IMR-90 (cell line): Measurements from ENCODE around the gene SH2D1B. TPM values are rescaled to one million over a fixed set of nuclear protein-coding genes. Genes with fewer than 3 reads are reported as not detected.

Experiments
- ATAC-seq: fragments of 200-7000 bp; cut with Tn5 transposase; 2 replicates; pipeline ENCODE4 v1.9.1; 2020; ENCODE audit warnings: low read depth, mild to moderate bottlenecking, moderate library complexity
- BruUV-seq: library from RNA; stranded (reverse); fragments of 400-500 nt; replicated peaks from 2 replicates; lab custom pipeline; 2021; lab: Mats Ljungman, UMichigan
- CTCF ChIA-PET: fragments of 300-600 bp; formaldehyde crosslinking; extraction: SDS; loops from one replicate; lab custom pipeline; 2021; ENCODE audit warnings: antibody characterized with exemption; lab: Yijun Ruan, JAX
- POLR2A ChIA-PET: fragments of 300-600 bp; sonication (Branson Sonifier 250); formaldehyde crosslinking; loops from one replicate; lab custom pipeline; 2022; ENCODE audit warnings: antibody characterized with exemption; ENCODE audit not compliant: unreplicated experiment; lab: Charles Lee
- DNase-seq: peaks from one replicate; pipeline ENCODE4 v3.0.0; 2013
- H2AFZ ChIP-seq: replicated peaks from 2 replicates; pipeline ENCODE3; 2013; ENCODE audit warnings: low read length, mild to moderate bottlenecking; ENCODE audit not compliant: poor library complexity
- H2AK5ac ChIP-seq: 2 replicates; pipeline ENCODE4 v1.6.1; 2013; ENCODE audit warnings: low read depth, low read length, inconsistent platforms
- H2AK9ac ChIP-seq: replicated peaks from 2 replicates; pipeline ENCODE3; 2013; ENCODE audit warnings: mild to moderate bottlenecking, low read depth, low read length, moderate library complexity; ENCODE audit not compliant: poor library complexity
- H2BK120ac ChIP-seq: 2 replicates; pipeline ENCODE4 v1.6.1; 2013; ENCODE audit warnings: low read depth, low read length, inconsistent platforms
- H2BK15ac ChIP-seq: 3 replicates; pipeline ENCODE4 v1.6.1; 2013; ENCODE audit warnings: low read depth, low read length, inconsistent platforms
- H2BK20ac ChIP-seq: 2 replicates; pipeline ENCODE4 v1.6.1; 2013; ENCODE audit warnings: low read depth, mild to moderate bottlenecking, inconsistent platforms, low read length, moderate library complexity
- H2BK5ac ChIP-seq: 2 replicates; pipeline ENCODE4 v1.6.1; 2013; ENCODE audit warnings: mild to moderate bottlenecking, low read depth, low read length, inconsistent platforms; ENCODE audit not compliant: poor library complexity, severe bottlenecking
- H3K14ac ChIP-seq: replicated peaks from 2 replicates; pipeline ENCODE4 v1.6.1; 2013; ENCODE audit warnings: low read depth, low read length, inconsistent platforms
- H3K18ac ChIP-seq: 2 replicates; pipeline ENCODE4 v1.6.1; 2013; ENCODE audit warnings: low read depth, low read length, control low read depth
- H3K23ac ChIP-seq: 2 replicates; pipeline ENCODE4 v1.6.1; 2013; ENCODE audit warnings: low read depth, low read length, inconsistent platforms
- H3K27ac ChIP-seq: 2 replicates; pipeline ENCODE4 v1.5.1; 2013; ENCODE audit warnings: mild to moderate bottlenecking, control low read depth, low read length; ENCODE audit not compliant: insufficient read depth
- H3K27me3 ChIP-seq: 2 replicates; pipeline ENCODE4 v1.6.1; 2013; ENCODE audit warnings: low read length; ENCODE audit not compliant: control insufficient read depth, insufficient read depth
- H3K36me3 ChIP-seq: 2 replicates; pipeline ENCODE4 v1.6.1; 2013; ENCODE audit warnings: low read length, mixed read lengths; ENCODE audit not compliant: control insufficient read depth, insufficient read depth
- H3K4ac ChIP-seq: 2 replicates; pipeline ENCODE4 v1.6.1; 2013; ENCODE audit warnings: low read depth, low read length, inconsistent platforms
- H3K4me1 ChIP-seq: 2 replicates; pipeline ENCODE4 v1.6.1; 2013; ENCODE audit warnings: low read length, mixed read lengths; ENCODE audit not compliant: control insufficient read depth, insufficient read depth
- H3K4me2 ChIP-seq: 2 replicates; pipeline ENCODE4 v1.6.1; 2013; ENCODE audit warnings: low read depth, mild to moderate bottlenecking, control low read depth, low read length, moderate library complexity
- H3K4me3 ChIP-seq: 2 replicates; pipeline ENCODE4 v1.5.1; 2013; ENCODE audit warnings: low read depth, mild to moderate bottlenecking, control low read depth, low read length, moderate library complexity; ENCODE audit not compliant: insufficient read depth
- H3K56ac ChIP-seq: 2 replicates; pipeline ENCODE4 v1.6.1; 2013; ENCODE audit warnings: low read length, inconsistent platforms; ENCODE audit not compliant: insufficient read depth; ENCODE audit errors: extremely low read depth
- H3K79me1 ChIP-seq, 2 experiments: 2 replicates each; pipeline ENCODE4 v1.6.1; 2013; ENCODE audit warnings: low read length in 2 of 2, inconsistent platforms in 1 of 2, low read depth in 1 of 2
- H3K9ac ChIP-seq: 2 replicates; pipeline ENCODE4 v1.6.1; 2013; ENCODE audit warnings: low read depth, low read length, control low read depth
- H3K9me1 ChIP-seq: 2 replicates; pipeline ENCODE4 v1.6.1; 2013; ENCODE audit warnings: low read length, inconsistent platforms; ENCODE audit not compliant: insufficient read depth
- H3K9me3 ChIP-seq: 2 replicates; pipeline ENCODE4 v1.6.1; 2013; ENCODE audit warnings: low read length; ENCODE audit not compliant: control insufficient read depth, insufficient read depth
- H4K20me1 ChIP-seq: 2 replicates; pipeline ENCODE4 v1.6.1; 2013; ENCODE audit warnings: low read length, inconsistent platforms; ENCODE audit not compliant: insufficient read depth
- H4K5ac ChIP-seq: 2 replicates; pipeline ENCODE4 v1.6.1; 2013; ENCODE audit warnings: mild to moderate bottlenecking, low read depth, low read length, control low read depth
- H4K8ac ChIP-seq, 2 experiments: 2 replicates each; pipeline ENCODE4 v1.6.1; 2013; ENCODE audit warnings: low read depth in 2 of 2, low read length in 2 of 2, control low read depth in 1 of 2, inconsistent platforms in 1 of 2
- H4K91ac ChIP-seq: 2 replicates; pipeline ENCODE4 v1.6.1; 2013; ENCODE audit warnings: low read depth, low read length, inconsistent platforms; ENCODE audit not compliant: insufficient read depth
- BHLHE40 ChIP-seq: fragments of 150-350 bp; IDR thresholded peaks from 2 replicates; pipeline ENCODE4 v1.6.1; 2016; ENCODE audit warnings: mild to moderate bottlenecking, low read depth, low read length
- CHD1 ChIP-seq: IDR thresholded peaks from 2 replicates; pipeline ENCODE4 v1.6.1; 2012; ENCODE audit warnings: low read depth, low read length, improper control_type of control experiment
- RFX5 ChIP-seq: IDR thresholded peaks from 2 replicates; pipeline ENCODE4 v1.8.0; 2012; ENCODE audit warnings: low read depth, mild to moderate bottlenecking, low read length, moderate library complexity
- WGBS, 2 experiments: methylation state at CpG; one replicate each; pipeline versions ENCODE4 v1.1.5 to v1.1.7; 2013; ENCODE audit warnings: missing lambda C conversion rate in 2 of 2; ENCODE audit not compliant: insufficient read length in 1 of 2; ENCODE audit errors: extremely low coverage in 2 of 2; 5-methylcytosine and 5-hydroxymethylcytosine counted together
- dilution Hi-C: fragments of 300-500 bp; cut with HindIII; formaldehyde crosslinking; loops from one replicate; pipeline ENCODE4 v1.14.3; 2018; ENCODE audit warnings: low sequenced_read_pairs; ENCODE audit not compliant: unreplicated experiment
- in situ Hi-C: fragments of 300-500 bp; cut with MboI; formaldehyde crosslinking; loops from 3 replicates; pipeline ENCODE4 v1.14.3; 2019; ENCODE audit warnings: low sequenced_read_pairs, inconsistent platforms, mixed read lengths
- intact Hi-C: fragments of 100-400 bp; cut with micrococcal nuclease; formaldehyde crosslinking; loops from 2 replicates; pipeline ENCODE4 v1.10.0; 2022
- polyA plus RNA-seq, 3 experiments: library from polyadenylated mRNA; depleted of rRNA; stranded (reverse); fragments of >200 nt; gene quantifications; 2 replicates each; pipeline ENCODE4 v1.2.3, GENCODE V29; 2012; ENCODE audit warnings: low replicate concordance in 1 of 3
- total RNA-seq: library from RNA; depleted of rRNA; stranded (reverse); fragments of >200 nt; gene quantifications from 2 replicates; pipeline ENCODE4 v1.2.3, GENCODE V29; 2012; rRNA removed
- TF ChIP-seq, protein P1 (sequence below): conservative IDR thresholded peaks from 2 replicates; pipeline ENCODE4 v1.5.1; 2012; ENCODE audit warnings: mild to moderate bottlenecking, low read depth, low read length, improper control_type of control experiment
- TF ChIP-seq, protein P2 (sequence below): fragments of 150-350 bp; IDR thresholded peaks from 2 replicates; pipeline ENCODE4 v1.6.1; 2017; ENCODE audit warnings: mild to moderate bottlenecking, antibody characterized with exemption, low read length, low read depth

Gene SH2D1B
- total and polyA plus RNA-seq, 2 of the 4 experiments (the other 2 are of a cell fraction): 0.03 to 0.18 TPM

DNA sequence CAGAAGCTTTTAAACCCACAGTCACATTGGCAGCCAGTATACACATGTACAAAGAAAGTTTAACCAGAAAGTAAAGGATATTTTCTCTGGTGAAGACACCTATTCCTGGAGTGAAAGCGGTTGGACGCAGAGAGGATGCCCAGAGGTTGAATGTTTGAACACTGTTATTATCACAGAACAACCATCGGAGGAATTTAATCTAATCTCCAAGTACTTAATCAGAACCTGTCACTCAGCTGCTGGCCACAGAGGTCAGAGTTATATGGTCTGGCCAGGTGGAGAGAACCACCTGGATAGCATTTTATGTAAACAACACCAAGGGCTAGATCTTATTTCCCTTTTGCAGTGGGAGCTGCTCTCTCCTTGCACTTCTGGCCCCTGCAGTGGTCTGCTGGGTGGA lies 64.7 kb downstream of the SH2D1B start:
- ChIA-PET CTCF (no interaction called here), POLR2A (no interaction called here)
- TF ChIP-seq BHLHE40 (no peak), CHD1 (no peak), RFX5 (no peak)
- TF ChIP-seq, protein P1, sequence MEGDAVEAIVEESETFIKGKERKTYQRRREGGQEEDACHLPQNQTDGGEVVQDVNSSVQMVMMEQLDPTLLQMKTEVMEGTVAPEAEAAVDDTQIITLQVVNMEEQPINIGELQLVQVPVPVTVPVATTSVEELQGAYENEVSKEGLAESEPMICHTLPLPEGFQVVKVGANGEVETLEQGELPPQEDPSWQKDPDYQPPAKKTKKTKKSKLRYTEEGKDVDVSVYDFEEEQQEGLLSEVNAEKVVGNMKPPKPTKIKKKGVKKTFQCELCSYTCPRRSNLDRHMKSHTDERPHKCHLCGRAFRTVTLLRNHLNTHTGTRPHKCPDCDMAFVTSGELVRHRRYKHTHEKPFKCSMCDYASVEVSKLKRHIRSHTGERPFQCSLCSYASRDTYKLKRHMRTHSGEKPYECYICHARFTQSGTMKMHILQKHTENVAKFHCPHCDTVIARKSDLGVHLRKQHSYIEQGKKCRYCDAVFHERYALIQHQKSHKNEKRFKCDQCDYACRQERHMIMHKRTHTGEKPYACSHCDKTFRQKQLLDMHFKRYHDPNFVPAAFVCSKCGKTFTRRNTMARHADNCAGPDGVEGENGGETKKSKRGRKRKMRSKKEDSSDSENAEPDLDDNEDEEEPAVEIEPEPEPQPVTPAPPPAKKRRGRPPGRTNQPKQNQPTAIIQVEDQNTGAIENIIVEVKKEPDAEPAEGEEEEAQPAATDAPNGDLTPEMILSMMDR: no peak
- TF ChIP-seq, protein P2, sequence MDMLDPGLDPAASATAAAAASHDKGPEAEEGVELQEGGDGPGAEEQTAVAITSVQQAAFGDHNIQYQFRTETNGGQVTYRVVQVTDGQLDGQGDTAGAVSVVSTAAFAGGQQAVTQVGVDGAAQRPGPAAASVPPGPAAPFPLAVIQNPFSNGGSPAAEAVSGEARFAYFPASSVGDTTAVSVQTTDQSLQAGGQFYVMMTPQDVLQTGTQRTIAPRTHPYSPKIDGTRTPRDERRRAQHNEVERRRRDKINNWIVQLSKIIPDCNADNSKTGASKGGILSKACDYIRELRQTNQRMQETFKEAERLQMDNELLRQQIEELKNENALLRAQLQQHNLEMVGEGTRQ: no peak
- no peak overlapping the region for H3K4me3 ChIP-seq
- H4K91ac ChIP-seq: no peak overlapping the region
- no peak overlapping the region for H2BK20ac ChIP-seq
- no peak overlapping the region for H3K14ac ChIP-seq
- no peak overlapping the region for H2AK5ac ChIP-seq
- H3K36me3 ChIP-seq: no peaks in the 10 kb centered on the region
- no peak overlapping the region for H3K56ac ChIP-seq
- WGBS, 2 experiments: no CpG with 5 or more reads among the region's 3 CpGs
- H3K27me3 ChIP-seq: peaks cover 6% of the 10 kb centered on the region
- no peak overlapping the region for H2AFZ ChIP-seq
- no peak overlapping the region for H3K9ac ChIP-seq
- no TSS peak for BruUV-seq
- no peaks in the 10 kb centered on the region for H3K79me1 ChIP-seq
- in situ Hi-C loops (no loop called here), intact Hi-C loops (no loop called here), dilution Hi-C loops (no loop called here)
- H3K9me3 ChIP-seq: no peaks in the 10 kb centered on the region
- no peak overlapping the region for H2AK9ac ChIP-seq
- no peak overlapping the region for H3K23ac ChIP-seq
- H3K4me2 ChIP-seq: no peak overlapping the region
- 0 out of 2 replicates have a peak, but pooled peaks cover 4% of the 10 kb centered on the region for H3K4me1 ChIP-seq
- no peak overlapping the region for H3K27ac ChIP-seq
- DNase-seq: no peak
- H4K8ac ChIP-seq: no peak overlapping the region
- no peaks in the 10 kb centered on the region for H4K20me1 ChIP-seq
- H3K4ac ChIP-seq: no peak overlapping the region
- no peak overlapping the region for H4K5ac ChIP-seq
- no peak overlapping the region for H2BK5ac ChIP-seq
- no peak overlapping the region for H2BK120ac ChIP-seq
- H3K18ac ChIP-seq: no peak overlapping the region
- H2BK15ac ChIP-seq: no peak overlapping the region
- no peak for ATAC-seq
- H3K9me1 ChIP-seq: peaks cover 5% of the 10 kb centered on the region

Other genes with a start within 250 kb of the SH2D1B start
- gene SPATA46, start 35.3 kb downstream of the SH2D1B start, total RNA-seq: not detected in 2 replicates
- gene SPATA46, start 35.3 kb downstream of the SH2D1B start, polyA plus RNA-seq (2012; rRNA removed): not detected in 2 replicates
- gene C1orf226, start 30.4 kb downstream of the SH2D1B start, total RNA-seq: under 0.01 TPM in 1 of 2 replicates, not detected in the other
- gene C1orf226, start 30.4 kb downstream of the SH2D1B start, polyA plus RNA-seq (2012; rRNA removed): 0.10 and 0.13 TPM in 2 replicates
- 57.9 and 124 TPM in 2 replicates for gene UHMK1, start 85.7 kb upstream of the SH2D1B start, total RNA-seq
- gene UHMK1, start 85.7 kb upstream of the SH2D1B start, polyA plus RNA-seq (2012; rRNA removed): 10.2 and 15.6 TPM in 2 replicates
- gene UAP1, start 149.6 kb upstream of the SH2D1B start, total RNA-seq: 196 and 255 TPM in 2 replicates
- 77.9 and 93.4 TPM in 2 replicates for gene UAP1, start 149.6 kb upstream of the SH2D1B start, polyA plus RNA-seq (2012; rRNA removed)
- 194 and 245 TPM in 2 replicates for gene DDR2, start 220.3 kb upstream of the SH2D1B start, total RNA-seq
- 64.3 and 66.1 TPM in 2 replicates for gene DDR2, start 220.3 kb upstream of the SH2D1B start, polyA plus RNA-seq (2012; rRNA removed)